DOHH2 (cell line): ENCODE results near the gene SAV1.

Source experiments
- H3F3A ChIP-seq: fragments of 200-600 bp; sonication (generic), shearing (Covaris generic); 2 replicates; pipeline ENCODE4 v1.6.0; 2016; ENCODE audit warnings: antibody characterized with exemption, mild to moderate bottlenecking; ENCODE audit not compliant: control insufficient read depth, insufficient read depth
- H3K27ac ChIP-seq: fragments of 200-600 bp; sonication (generic); 2 replicates; pipeline ENCODE4 v1.5.1; 2014; ENCODE audit warnings: low read depth, mild to moderate bottlenecking, low read length, moderate library complexity
- H3K27me3 ChIP-seq: fragments of 200-600 bp; sonication (generic); 2 replicates; pipeline ENCODE4 v1.6.1; 2014; ENCODE audit warnings: mild to moderate bottlenecking, low read length, mixed read lengths; ENCODE audit not compliant: control insufficient read depth
- H3K36me3 ChIP-seq: fragments of 200-600 bp; sonication (generic); 2 replicates; pipeline ENCODE4 v1.6.1; 2014; ENCODE audit warnings: mild to moderate bottlenecking, low read length, moderate library complexity, mixed read lengths; ENCODE audit not compliant: control insufficient read depth
- H3K4me1 ChIP-seq: fragments of 200-600 bp; sonication (generic); 2 replicates; pipeline ENCODE4 v1.6.1; 2014; ENCODE audit warnings: mild to moderate bottlenecking, low read length, mixed read lengths; ENCODE audit not compliant: control insufficient read depth
- H3K4me2 ChIP-seq: fragments of 200-600 bp; sonication (generic); 2 replicates; pipeline ENCODE4 v1.6.0; 2014; ENCODE audit warnings: mild to moderate bottlenecking, low read length, moderate library complexity
- H3K4me3 ChIP-seq: fragments of 200-600 bp; sonication (generic); 2 replicates; pipeline ENCODE4 v1.5.1; 2014; ENCODE audit warnings: mild to moderate bottlenecking, low read length, mixed read lengths
- H3K79me2 ChIP-seq: fragments of 200-600 bp; sonication (generic); 2 replicates; pipeline ENCODE4 v1.6.1; 2014; ENCODE audit warnings: mild to moderate bottlenecking, low read length, mixed read lengths; ENCODE audit not compliant: control insufficient read depth
- H3K9me2 ChIP-seq: fragments of 200-600 bp; sonication (generic); replicated peaks from 2 replicates; pipeline ENCODE4 v1.6.1; 2014; ENCODE audit warnings: mild to moderate bottlenecking, low read length, mixed read lengths; ENCODE audit not compliant: control insufficient read depth
- H3K9me3 ChIP-seq: fragments of 200-600 bp; sonication (generic); 2 replicates; pipeline ENCODE4 v1.6.1; 2014; ENCODE audit warnings: antibody characterized with exemption, low read length, mixed read lengths; ENCODE audit not compliant: control insufficient read depth, insufficient read depth
- H4K20me1 ChIP-seq: fragments of 200-600 bp; sonication (generic); 2 replicates; pipeline ENCODE4 v1.6.0; 2014; ENCODE audit warnings: low read depth, mild to moderate bottlenecking, antibody characterized with exemption, low read length, moderate library complexity; ENCODE audit not compliant: control insufficient read depth, insufficient read depth
- EZH2phosphoT487 ChIP-seq: fragments of 200-600 bp; sonication (generic); IDR thresholded peaks from 2 replicates; pipeline ENCODE4 v1.6.1; 2017; ENCODE audit warnings: borderline replicate concordance, mild to moderate bottlenecking, antibody characterized with exemption, low read length, moderate library complexity, mixed read lengths
- TF ChIP-seq, protein P1 (sequence below): fragments of 200-600 bp; sonication (generic); IDR thresholded peaks from one replicate; pipeline ENCODE4 v1.5.1; 2014; ENCODE audit warnings: antibody characterized with exemption, mild to moderate bottlenecking, low read depth, low read length; ENCODE audit not compliant: poor library complexity, severe bottlenecking

Gene SAV1

DNA sequence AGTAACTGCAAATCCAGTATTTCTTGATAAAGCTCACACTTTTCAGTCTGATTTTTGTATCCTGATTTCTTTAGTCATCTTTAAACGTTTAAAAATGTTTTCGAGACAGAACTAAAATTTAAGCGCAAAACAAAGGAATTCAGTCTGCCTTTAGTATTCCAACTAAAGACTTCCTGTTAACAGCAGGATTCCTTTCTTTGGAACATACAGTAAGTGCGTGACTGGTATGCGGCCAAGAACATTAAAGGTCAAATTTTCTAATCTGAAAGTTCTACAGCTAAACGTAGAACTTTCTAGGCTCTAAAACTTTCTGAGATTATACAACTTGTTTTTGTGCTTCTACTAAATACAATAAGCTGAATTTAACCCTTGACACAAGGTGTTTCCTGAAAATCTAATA is 9.9 kb downstream of the SAV1 start:
- Histone ChIP-seq H3K36me3 (peaks cover 19% of the 10 kb centered on the region), H3K9me3 (no peaks in the 10 kb centered on the region), H3K27me3 (no peaks in the 10 kb centered on the region), H3K4me3 (no peak overlapping the region), H3K27ac (no peak overlapping the region), H3K79me2 (peaks cover 60% of the 10 kb centered on the region), H3K4me1 (no peaks in the 10 kb centered on the region), H4K20me1 (no peaks in the 10 kb centered on the region), H3K4me2 (no peak overlapping the region), H3F3A (no peaks in the 10 kb centered on the region), H3K9me2 (no peaks in the 10 kb centered on the region)
- no peak for TF ChIP-seq EZH2phosphoT487
- TF ChIP-seq, protein P1, sequence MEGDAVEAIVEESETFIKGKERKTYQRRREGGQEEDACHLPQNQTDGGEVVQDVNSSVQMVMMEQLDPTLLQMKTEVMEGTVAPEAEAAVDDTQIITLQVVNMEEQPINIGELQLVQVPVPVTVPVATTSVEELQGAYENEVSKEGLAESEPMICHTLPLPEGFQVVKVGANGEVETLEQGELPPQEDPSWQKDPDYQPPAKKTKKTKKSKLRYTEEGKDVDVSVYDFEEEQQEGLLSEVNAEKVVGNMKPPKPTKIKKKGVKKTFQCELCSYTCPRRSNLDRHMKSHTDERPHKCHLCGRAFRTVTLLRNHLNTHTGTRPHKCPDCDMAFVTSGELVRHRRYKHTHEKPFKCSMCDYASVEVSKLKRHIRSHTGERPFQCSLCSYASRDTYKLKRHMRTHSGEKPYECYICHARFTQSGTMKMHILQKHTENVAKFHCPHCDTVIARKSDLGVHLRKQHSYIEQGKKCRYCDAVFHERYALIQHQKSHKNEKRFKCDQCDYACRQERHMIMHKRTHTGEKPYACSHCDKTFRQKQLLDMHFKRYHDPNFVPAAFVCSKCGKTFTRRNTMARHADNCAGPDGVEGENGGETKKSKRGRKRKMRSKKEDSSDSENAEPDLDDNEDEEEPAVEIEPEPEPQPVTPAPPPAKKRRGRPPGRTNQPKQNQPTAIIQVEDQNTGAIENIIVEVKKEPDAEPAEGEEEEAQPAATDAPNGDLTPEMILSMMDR = no peak

DNA sequence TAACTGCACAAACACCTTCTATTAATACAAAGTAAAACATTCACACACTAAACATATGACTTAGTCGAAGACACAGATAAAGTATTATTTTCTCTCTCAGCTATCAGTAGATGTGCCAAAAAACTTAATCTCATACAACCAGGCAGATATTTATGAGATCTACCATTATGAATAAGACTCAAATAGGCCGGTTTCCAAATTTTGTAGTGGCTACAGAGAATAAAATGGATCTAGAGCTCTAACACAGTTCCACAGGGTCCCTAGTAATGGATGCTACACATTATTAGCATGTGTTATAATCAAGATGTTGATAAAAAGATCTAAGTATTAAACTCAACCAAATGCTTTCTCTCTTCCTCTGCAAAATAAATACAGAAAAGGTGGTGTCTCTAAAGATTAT is 10.4 kb downstream of the SAV1 start:
- H3K79me2 ChIP-seq = peaks cover 60% of the 10 kb centered on the region
- H3K4me3 ChIP-seq = no peak overlapping the region
- no peak overlapping the region for H3K4me2 ChIP-seq
- peaks cover 19% of the 10 kb centered on the region for H3K36me3 ChIP-seq
- H3K4me1 ChIP-seq = no peaks in the 10 kb centered on the region
- H3K27me3 ChIP-seq = no peaks in the 10 kb centered on the region
- no peaks in the 10 kb centered on the region for H4K20me1 ChIP-seq
- no peaks in the 10 kb centered on the region for H3K9me2 ChIP-seq
- TF ChIP-seq, protein P1 = no peak
- H3F3A ChIP-seq = no peaks in the 10 kb centered on the region
- H3K27ac ChIP-seq = no peak overlapping the region
- no peaks in the 10 kb centered on the region for H3K9me3 ChIP-seq

DNA sequence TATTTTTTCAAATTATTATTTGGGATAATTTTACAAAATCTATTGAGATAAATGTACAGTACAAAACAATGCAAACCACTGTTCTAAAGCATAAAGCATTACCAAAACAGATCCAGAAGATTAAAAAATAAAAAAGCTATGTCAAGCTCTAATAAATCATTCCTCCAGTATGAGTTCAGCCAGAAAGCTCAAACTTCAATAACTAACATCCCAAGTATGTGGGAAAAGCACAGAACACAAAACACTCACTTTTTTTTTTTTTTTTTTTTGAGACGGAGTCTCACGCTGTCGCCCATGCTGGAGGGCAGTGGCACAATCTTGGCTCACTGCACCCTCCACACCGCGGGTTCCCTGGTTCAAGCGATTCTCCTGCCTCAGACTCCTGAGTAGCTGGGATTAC is 11.3 kb downstream of the SAV1 start:
- TF ChIP-seq EZH2phosphoT487 = no peak
- TF ChIP-seq, protein P1 = no peak

DNA sequence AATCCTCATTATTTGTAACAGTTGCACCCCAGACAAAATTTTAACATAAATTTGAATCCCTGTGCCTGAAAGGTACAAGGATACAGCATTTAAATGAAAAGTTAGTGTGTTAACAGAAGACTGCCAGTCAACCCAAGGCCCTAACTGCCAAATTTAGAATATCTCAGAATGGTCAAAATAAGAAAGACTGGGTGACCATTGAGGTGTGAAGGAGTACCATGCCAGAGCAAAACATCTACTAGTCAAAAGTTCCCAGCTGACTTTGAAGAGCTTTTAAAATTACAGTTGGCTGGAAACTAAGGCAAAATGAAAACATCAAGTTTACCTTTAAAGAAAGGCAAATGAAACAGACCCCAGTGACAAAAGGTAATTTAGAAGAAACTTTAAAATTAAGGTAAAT is 18.4 kb downstream of the SAV1 start:
- peak overlapping the region; percentile 25; the same call in 1 of the 2 replicates for H3K4me3 ChIP-seq
- H3K4me2 ChIP-seq = peak overlapping the region; percentile 47
- peaks cover 53% of the 10 kb centered on the region for H3K79me2 ChIP-seq
- H3F3A ChIP-seq = no peaks in the 10 kb centered on the region
- no peak for TF ChIP-seq EZH2phosphoT487
- TF ChIP-seq, protein P1 = no peak
- H3K27ac ChIP-seq = no peak overlapping the region
- peaks cover 36% of the 10 kb centered on the region for H3K4me1 ChIP-seq
- no peaks in the 10 kb centered on the region for H3K9me2 ChIP-seq
- no peaks in the 10 kb centered on the region for H3K27me3 ChIP-seq
- H4K20me1 ChIP-seq = no peaks in the 10 kb centered on the region
- H3K9me3 ChIP-seq = no peaks in the 10 kb centered on the region
- peaks cover 3% of the 10 kb centered on the region; the same call in 1 of the 2 replicates for H3K36me3 ChIP-seq

More for the DNA sequence above, 11.3 kb downstream of the SAV1 start:
- Histone ChIP-seq H3K9me3 (no peaks in the 10 kb centered on the region), H3K36me3 (peaks cover 19% of the 10 kb centered on the region), H3K9me2 (no peaks in the 10 kb centered on the region), H3K4me1 (no peaks in the 10 kb centered on the region), H3K27me3 (no peaks in the 10 kb centered on the region), H3K4me2 (no peak overlapping the region), H3K4me3 (no peak overlapping the region), H4K20me1 (no peaks in the 10 kb centered on the region), H3K79me2 (peaks cover 70% of the 10 kb centered on the region), H3K27ac (no peak overlapping the region), H3F3A (no peaks in the 10 kb centered on the region)
